Tibial artery (tissue), 4 donors: ENCODE data around the gene SYNE1.
A peak's percentile ranks its signal among the peaks of the same experiment; 100 is the strongest.

ENCODE experiments used
- DNase-seq, 2 donors: peaks; one replicate each; pipeline ENCODE4 v3.0.0-alpha.2; 2019
- H3K27ac ChIP-seq, 2 donors: fragments of 200-600 bp; sonication (generic) in 1 of 2; 1 replicate in 1 of 2; 2 replicates in 1 of 2; pipeline ENCODE4 v1.5.1; 2018 to 2019; ENCODE audit warnings: mild to moderate bottlenecking in 1 of 2
- H3K27me3 ChIP-seq, 2 donors: fragments of 200-600 bp; sonication (generic) in 1 of 2; one replicate each; pipeline versions ENCODE4 v1.5.1 to v1.6.0; 2016 to 2019
- H3K36me3 ChIP-seq, 3 donors: fragments of 200-600 bp; sonication (generic) in 2 of 3; one replicate each; pipeline ENCODE4 v1.5.1; 2016 to 2019; ENCODE audit warnings: mild to moderate bottlenecking in 2 of 3
- H3K4me1 ChIP-seq, 4 donors: fragments of 200-600 bp; sonication (generic) in 2 of 4; 1 replicate in 3 of 4; 2 replicates in 1 of 4; pipeline ENCODE4 v1.5.1; 2016 to 2019
- H3K4me3 ChIP-seq, 2 donors: fragments of 200-600 bp; sonication (generic) in 1 of 2; 1 replicate in 1 of 2; 2 replicates in 1 of 2; pipeline ENCODE4 v1.5.1; 2018 to 2019; ENCODE audit warnings: mild to moderate bottlenecking in 2 of 2
- H3K9me3 ChIP-seq, 3 donors: fragments of 200-600 bp; sonication (generic) in 1 of 3; one replicate each; pipeline ENCODE4 v1.5.1; 2016 to 2019
- CTCF ChIP-seq, 2 experiments: fragments of 200-600 bp in 1 of 2; fragments of 450-650 bp in 1 of 2; IDR thresholded peaks; one replicate each; pipeline ENCODE4 v1.5.1; 2017 to 2019; ENCODE audit warnings: antibody characterized with exemption in 2 of 2, mild to moderate bottlenecking in 1 of 2, moderate library complexity in 1 of 2
- intact Hi-C: fragments of 100-400 bp; cut with DNase I; formaldehyde crosslinking; loops from one replicate; pipeline ENCODE4 v1.15.0; 2023; ENCODE audit warnings: low total_unique reads

The SYNE1 gene

GRCh38 chr6:152267967-152268845, 369.0 kb downstream of the SYNE1 start:
- no peaks in the 10 kb centered on the region for H3K27me3 ChIP-seq
- no peaks in the 10 kb centered on the region for H3K9me3 ChIP-seq
- no peak overlapping the region for H3K4me3 ChIP-seq
- peaks cover 5 to 13% (median 11%) of the 10 kb centered on the region in 3 donors for H3K36me3 ChIP-seq
- DNase-seq, result no peak
- H3K4me1 ChIP-seq, result peaks cover 0 to 77% (median 42%) of the 10 kb centered on the region in 4 donors
- intact Hi-C loops, result loop anchor here (10.0 kb wide), 2 partner anchors 123 to 503 kb away; no protein-coding TSS in a partner anchor
- peak overlapping the region; percentile 59 to 62 for H3K27ac ChIP-seq
- peak; percentile 47 to 49 for TF ChIP-seq CTCF (IDR thresholded peaks at IDR 0.05)

- Histone ChIP-seq H3K36me3 (peaks cover 21 to 27% (median 24%) of the 10 kb centered on the region in 3 donors), H3K27me3 (no peaks in the 10 kb centered on the region), H3K4me3 (no peak overlapping the region), H3K4me1 (peaks cover 0 to 51% (median 21%) of the 10 kb centered on the region in 4 donors), H3K27ac (peak overlapping the region; percentile 29 to 52), H3K9me3 (no peaks in the 10 kb centered on the region)
- no peak for DNase-seq
- no peak for TF ChIP-seq CTCF (IDR thresholded peaks at IDR 0.05)
- intact Hi-C loops, result loop anchor here (10.0 kb wide), 2 partner anchors 121 to 501 kb away; no protein-coding TSS in a partner anchor
These were observed 371.5 kb downstream of the SYNE1 start for GRCh38 chr6:152265651-152266050.

- intact Hi-C loops, result loop anchor here (10.0 kb wide), 2 partner anchors 119 to 499 kb away; no protein-coding TSS in a partner anchor
- DNase-seq, result no peak
- no peak for TF ChIP-seq CTCF (IDR thresholded peaks at IDR 0.05)
- H3K9me3 ChIP-seq, result no peaks in the 10 kb centered on the region
- no peak overlapping the region for H3K4me3 ChIP-seq
- peaks cover 36 to 46% (median 42%) of the 10 kb centered on the region in 3 donors for H3K36me3 ChIP-seq
- H3K4me1 ChIP-seq, result peaks cover 0 to 31% (median 12%) of the 10 kb centered on the region in 4 donors
- no peaks in the 10 kb centered on the region for H3K27me3 ChIP-seq
- H3K27ac ChIP-seq, result no peak overlapping the region
These were observed 373.6 kb downstream of the SYNE1 start for GRCh38 chr6:152263582-152263981.

GRCh38 chr6:152261179-152261578, 376.0 kb downstream of the SYNE1 start:
- Histone ChIP-seq H3K27me3 (no peaks in the 10 kb centered on the region), H3K36me3 (peaks cover 48 to 60% (median 49%) of the 10 kb centered on the region in 3 donors)
- no peak for DNase-seq

GRCh38 chr6:152259234-152259633, 377.9 kb downstream of the SYNE1 start:
- Histone ChIP-seq H3K27ac (no peak overlapping the region), H3K4me1 (peaks cover 0 to 1% (median 0%) of the 10 kb centered on the region in 4 donors), H3K36me3 (peaks cover 60 to 72% (median 69%) of the 10 kb centered on the region in 3 donors), H3K9me3 (no peaks in the 10 kb centered on the region), H3K27me3 (no peaks in the 10 kb centered on the region), H3K4me3 (no peak overlapping the region)
- DNase-seq, result no peak
- intact Hi-C loops, result no loop called here
- TF ChIP-seq CTCF (IDR thresholded peaks at IDR 0.05), result no peak

More at GRCh38 chr6:152261179-152261578, 376.0 kb downstream of the SYNE1 start:
- no peaks in the 10 kb centered on the region for H3K9me3 ChIP-seq
- intact Hi-C loops, result loop anchor here (10.0 kb wide), 2 partner anchors 116 to 496 kb away; no protein-coding TSS in a partner anchor
- no peak for TF ChIP-seq CTCF (IDR thresholded peaks at IDR 0.05)
- H3K4me3 ChIP-seq, result no peak overlapping the region
- peaks cover 0 to 9% (median 2%) of the 10 kb centered on the region in 4 donors for H3K4me1 ChIP-seq
- H3K27ac ChIP-seq, result peak overlapping the region; percentile 16 to 31
